Measurements from ENCODE around the gene KRTAP10-3.

The KRTAP10-3 gene

DNA sequence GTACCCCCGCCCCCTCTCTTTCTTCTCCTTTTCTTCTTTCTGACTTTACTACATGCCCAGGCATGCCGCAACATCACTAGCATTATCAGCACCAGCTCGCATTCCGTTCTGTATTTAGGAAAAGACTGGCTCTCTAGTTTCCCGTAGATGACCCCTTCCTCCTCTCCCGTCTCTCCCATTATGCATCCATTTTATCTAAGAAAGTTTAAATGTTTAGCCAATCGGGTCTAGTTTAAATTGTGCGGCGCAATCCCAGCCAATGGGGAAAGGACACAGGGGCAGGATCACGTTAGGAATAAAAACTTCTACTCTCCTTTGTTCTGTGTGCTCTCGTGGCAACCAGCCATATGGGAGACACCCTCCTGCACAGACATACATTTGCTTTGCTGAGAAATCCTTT lies 39.5 kb upstream of the KRTAP10-3 start:
- no peaks in the 10 kb centered on the region for H3K4me1 ChIP-seq (ENCODE audit: control insufficient read depth, insufficient read depth, low read length)
- H3K36me3 ChIP-seq (ENCODE audit: control insufficient read depth in 2 of 2, insufficient read depth in 1 of 2, low read length in 2 of 2) = no peaks in the 10 kb centered on the region
- no peak for TF ChIP-seq OVOL3 (tag by site-specific recombination; IDR thresholded peaks at IDR 0.05)
- TF ChIP-seq ZNF777 (tag by site-specific recombination; IDR thresholded peaks at IDR 0.05; ENCODE audit: borderline replicate concordance) = no peak
- TF ChIP-seq ZNF571 (tag by site-specific recombination; IDR thresholded peaks at IDR 0.05) = no peak
- TF ChIP-seq ZNF768 (tag by site-specific recombination; IDR thresholded peaks at IDR 0.05) = no peak
- no peak for TF ChIP-seq ZNF785 (tag by site-specific recombination; IDR thresholded peaks at IDR 0.05)
- no peak for TF ChIP-seq ZNF660 (tag by site-specific recombination; IDR thresholded peaks at IDR 0.05)
- TF ChIP-seq ZNF292 (tag by site-specific recombination; IDR thresholded peaks at IDR 0.05; ENCODE audit: borderline replicate concordance, low read depth) = no peak
- no peak for TF ChIP-seq ZNF404 (tag by site-specific recombination; IDR thresholded peaks at IDR 0.05)
- no peak for TF ChIP-seq ZNF76 (tag by site-specific recombination; IDR thresholded peaks at IDR 0.05; ENCODE audit: borderline replicate concordance, low read depth)
- TF ChIP-seq, protein P1, sequence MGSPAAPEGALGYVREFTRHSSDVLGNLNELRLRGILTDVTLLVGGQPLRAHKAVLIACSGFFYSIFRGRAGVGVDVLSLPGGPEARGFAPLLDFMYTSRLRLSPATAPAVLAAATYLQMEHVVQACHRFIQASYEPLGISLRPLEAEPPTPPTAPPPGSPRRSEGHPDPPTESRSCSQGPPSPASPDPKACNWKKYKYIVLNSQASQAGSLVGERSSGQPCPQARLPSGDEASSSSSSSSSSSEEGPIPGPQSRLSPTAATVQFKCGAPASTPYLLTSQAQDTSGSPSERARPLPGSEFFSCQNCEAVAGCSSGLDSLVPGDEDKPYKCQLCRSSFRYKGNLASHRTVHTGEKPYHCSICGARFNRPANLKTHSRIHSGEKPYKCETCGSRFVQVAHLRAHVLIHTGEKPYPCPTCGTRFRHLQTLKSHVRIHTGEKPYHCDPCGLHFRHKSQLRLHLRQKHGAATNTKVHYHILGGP (tag by site-specific recombination; IDR thresholded peaks at IDR 0.05) = no peak
- TF ChIP-seq, protein P2, sequence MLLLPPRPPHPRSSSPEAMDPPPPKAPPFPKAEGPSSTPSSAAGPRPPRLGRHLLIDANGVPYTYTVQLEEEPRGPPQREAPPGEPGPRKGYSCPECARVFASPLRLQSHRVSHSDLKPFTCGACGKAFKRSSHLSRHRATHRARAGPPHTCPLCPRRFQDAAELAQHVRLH (tag by site-specific recombination; IDR thresholded peaks at IDR 0.05) = no peak
- TF ChIP-seq, protein P3, sequence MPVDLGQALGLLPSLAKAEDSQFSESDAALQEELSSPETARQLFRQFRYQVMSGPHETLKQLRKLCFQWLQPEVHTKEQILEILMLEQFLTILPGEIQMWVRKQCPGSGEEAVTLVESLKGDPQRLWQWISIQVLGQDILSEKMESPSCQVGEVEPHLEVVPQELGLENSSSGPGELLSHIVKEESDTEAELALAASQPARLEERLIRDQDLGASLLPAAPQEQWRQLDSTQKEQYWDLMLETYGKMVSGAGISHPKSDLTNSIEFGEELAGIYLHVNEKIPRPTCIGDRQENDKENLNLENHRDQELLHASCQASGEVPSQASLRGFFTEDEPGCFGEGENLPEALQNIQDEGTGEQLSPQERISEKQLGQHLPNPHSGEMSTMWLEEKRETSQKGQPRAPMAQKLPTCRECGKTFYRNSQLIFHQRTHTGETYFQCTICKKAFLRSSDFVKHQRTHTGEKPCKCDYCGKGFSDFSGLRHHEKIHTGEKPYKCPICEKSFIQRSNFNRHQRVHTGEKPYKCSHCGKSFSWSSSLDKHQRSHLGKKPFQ (tag by site-specific recombination; IDR thresholded peaks at IDR 0.05) = no peak
- TF ChIP-seq HIC1 (tag by site-specific recombination; IDR thresholded peaks at IDR 0.05) = no peak
- TF ChIP-seq ZNF211 (tag by site-specific recombination; IDR thresholded peaks at IDR 0.05; ENCODE audit: low read depth) = no peak
- TF ChIP-seq ZNF416 (tag by site-specific recombination; IDR thresholded peaks at IDR 0.05) = no peak
- TF ChIP-seq ZNF501 (tag by site-specific recombination; IDR thresholded peaks at IDR 0.05) = no peak
- no peak for TF ChIP-seq ZNF155 (tag by site-specific recombination; IDR thresholded peaks at IDR 0.05)
- no peak for TF ChIP-seq ZNF274 (IDR thresholded peaks at IDR 0.05; ENCODE audit: low read length)
- TF ChIP-seq ZNF274 (tag by site-specific recombination; IDR thresholded peaks at IDR 0.05; ENCODE audit: borderline replicate concordance) = no peak
- TF ChIP-seq ZNF350 (tag by site-specific recombination; IDR thresholded peaks at IDR 0.05) = no peak
- TF ChIP-seq ZNF24 (tag by site-specific recombination; IDR thresholded peaks at IDR 0.05) = no peak
- no peak overlapping the region for H3K27ac ChIP-seq (ENCODE audit: extremely low read depth, low read depth, low read length)
- no peak overlapping the region for H3K4me3 ChIP-seq (ENCODE audit: low read depth, low read length)
- H3K9me3 ChIP-seq (ENCODE audit: control insufficient read depth, insufficient read depth, low read depth, low read length) = no peaks in the 10 kb centered on the region
- ChIA-PET CTCF (no interaction called here), POLR2A (no interaction called here)

- Histone ChIP-seq H3K4me3 (ENCODE audit: low read depth, low read length) (no peak overlapping the region), H3K36me3 (ENCODE audit: control insufficient read depth in 2 of 2, insufficient read depth in 1 of 2, low read length in 2 of 2) (no peaks in the 10 kb centered on the region), H3K4me1 (ENCODE audit: control insufficient read depth, insufficient read depth, low read length) (no peaks in the 10 kb centered on the region), H3K27ac (ENCODE audit: extremely low read depth, low read depth, low read length) (no peak overlapping the region), H3K9me3 (ENCODE audit: control insufficient read depth, insufficient read depth, low read depth, low read length) (no peaks in the 10 kb centered on the region)
- ChIA-PET POLR2A (no interaction called here), CTCF (interaction anchor here (0.6 to 2.0 kb wide), 4 partner anchors 12 to 296 kb away, joined by 3 to 7 read pairs (median 4); no protein-coding TSS in a partner anchor)
- TF ChIP-seq ZNF501 (tag by site-specific recombination; IDR thresholded peaks at IDR 0.05) (no peak), ZNF658 (tag by site-specific recombination; IDR thresholded peaks at IDR 0.05) (no peak), ZNF214 (tag by site-specific recombination; IDR thresholded peaks at IDR 0.05; ENCODE audit: borderline replicate concordance) (no peak), ZNF701 (tag by site-specific recombination; IDR thresholded peaks at IDR 0.05) (no peak), SCRT1 (tag by site-specific recombination; IDR thresholded peaks at IDR 0.05; ENCODE audit: borderline replicate concordance) (no peak), ZNF610 (tag by site-specific recombination; IDR thresholded peaks at IDR 0.05; ENCODE audit: borderline replicate concordance) (no peak), ZNF585B (tag by site-specific recombination; IDR thresholded peaks at IDR 0.05) (no peak), ZEB2 (tag by site-specific recombination; IDR thresholded peaks at IDR 0.05) (no peak), BCL11A (tag by site-specific recombination; IDR thresholded peaks at IDR 0.05; ENCODE audit: low read depth) (no peak)
- TF ChIP-seq, protein P4, sequence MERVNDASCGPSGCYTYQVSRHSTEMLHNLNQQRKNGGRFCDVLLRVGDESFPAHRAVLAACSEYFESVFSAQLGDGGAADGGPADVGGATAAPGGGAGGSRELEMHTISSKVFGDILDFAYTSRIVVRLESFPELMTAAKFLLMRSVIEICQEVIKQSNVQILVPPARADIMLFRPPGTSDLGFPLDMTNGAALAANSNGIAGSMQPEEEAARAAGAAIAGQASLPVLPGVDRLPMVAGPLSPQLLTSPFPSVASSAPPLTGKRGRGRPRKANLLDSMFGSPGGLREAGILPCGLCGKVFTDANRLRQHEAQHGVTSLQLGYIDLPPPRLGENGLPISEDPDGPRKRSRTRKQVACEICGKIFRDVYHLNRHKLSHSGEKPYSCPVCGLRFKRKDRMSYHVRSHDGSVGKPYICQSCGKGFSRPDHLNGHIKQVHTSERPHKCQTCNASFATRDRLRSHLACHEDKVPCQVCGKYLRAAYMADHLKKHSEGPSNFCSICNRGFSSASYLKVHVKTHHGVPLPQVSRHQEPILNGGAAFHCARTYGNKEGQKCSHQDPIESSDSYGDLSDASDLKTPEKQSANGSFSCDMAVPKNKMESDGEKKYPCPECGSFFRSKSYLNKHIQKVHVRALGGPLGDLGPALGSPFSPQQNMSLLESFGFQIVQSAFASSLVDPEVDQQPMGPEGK (tag by site-specific recombination; IDR thresholded peaks at IDR 0.05) = no peak
Observed at GRCh38 chr21:44596068-44596725, 37.6 kb upstream of the KRTAP10-3 start.
